Testis (tissue), 2 donors: ENCODE results near the gene LNP1.

Source experiments
- CTCF ChIP-seq, 3 experiments: fragments of 450-650 bp in 2 of 3; fragments of 200-600 bp in 1 of 3; sonication (generic) in 1 of 3; IDR thresholded peaks; one replicate each; pipeline ENCODE4 v1.5.1; 2016 to 2019; ENCODE audit warnings: antibody characterized with exemption in 3 of 3, mild to moderate bottlenecking in 2 of 3, moderate library complexity in 1 of 3
- POLR2A ChIP-seq: fragments of 450-650 bp; IDR thresholded peaks from one replicate; pipeline ENCODE4 v1.6.1; 2017; ENCODE audit warnings: antibody characterized with exemption, mild to moderate bottlenecking, moderate library complexity

- no peak for TF ChIP-seq CTCF (IDR thresholded peaks at IDR 0.05)
- TF ChIP-seq POLR2A: no peak
Observed at GRCh38 chr3:100401674-100402041, 319 bp downstream of the LNP1 start.
